T-cell (primary cell): ENCODE results near the gene WIPI1. TPM values are rescaled to one million over a fixed set of nuclear protein-coding genes. Genes with fewer than 3 reads are reported as not detected.

Experiments used
- ATAC-seq, 4 experiments: fragments of 200-7000 bp in 3 of 4; fragments of 150-1000 bp in 1 of 4; cut with Tn5 transposase; replicated peaks in 1 of 4; 1 replicate in 3 of 4; 2 replicates in 1 of 4; pipeline ENCODE4 v1.10.0; 2021; ENCODE audit warnings: moderate library complexity in 3 of 4, mild to moderate bottlenecking in 2 of 4, moderate number of reproducible peaks in 1 of 4
- CTCF ChIA-PET, 2 donors: fragments of 300-600 bp; sonication (Branson Sonifier 250); formaldehyde crosslinking; loops; one replicate each; lab custom pipeline; 2022; ENCODE audit warnings: antibody characterized with exemption in 2 of 2; lab: Charles Lee
- POLR2A ChIA-PET, 2 donors: fragments of 300-600 bp; sonication (Branson Sonifier 250); formaldehyde crosslinking; loops; one replicate each; lab custom pipeline; 2022; ENCODE audit warnings: antibody characterized with exemption in 2 of 2; lab: Charles Lee
- DNase-seq, 35 experiments: peaks; one replicate each; pipeline versions ENCODE4 v3.0.0 to v3.0.0-alpha.2; 2013 to 2023
- H3K27ac ChIP-seq: one replicate; pipeline ENCODE4 v1.5.1; 2013; ENCODE audit warnings: low read length
- H3K27me3 ChIP-seq, 2 experiments: replicated peaks in 1 of 2; 1 replicate in 1 of 2; 2 replicates in 1 of 2; pipeline versions ENCODE4 v1.6.1 to v1.7.0; 2013; ENCODE audit warnings: low read length in 1 of 2, mixed read lengths in 1 of 2; ENCODE audit not compliant: control insufficient read depth in 2 of 2, insufficient read depth in 2 of 2; ENCODE audit errors: extremely low read depth in 1 of 2
- H3K36me3 ChIP-seq, 2 donors: 1 replicate in 1 of 2; 2 replicates in 1 of 2; pipeline versions ENCODE4 v1.6.1 to v1.7.0; 2013; ENCODE audit warnings: low read length in 1 of 2; ENCODE audit not compliant: control insufficient read depth in 2 of 2, insufficient read depth in 1 of 2; ENCODE audit errors: extremely low read depth in 1 of 2
- H3K4me1 ChIP-seq, 2 experiments: 1 replicate in 1 of 2; 2 replicates in 1 of 2; pipeline versions ENCODE4 v1.6.1 to v1.7.0; 2013; ENCODE audit warnings: low read length in 2 of 2, mixed read lengths in 1 of 2; ENCODE audit not compliant: insufficient read depth in 2 of 2, control insufficient read depth in 1 of 2; ENCODE audit errors: extremely low read depth in 1 of 2
- H3K4me3 ChIP-seq, 2 donors: 1 replicate in 1 of 2; 2 replicates in 1 of 2; pipeline versions ENCODE4 v1.5.1 to v1.7.0; 2013; ENCODE audit warnings: mild to moderate bottlenecking in 2 of 2, low read length in 1 of 2, moderate library complexity in 1 of 2; ENCODE audit not compliant: control insufficient read depth in 1 of 2; ENCODE audit errors: extremely low read depth in 1 of 2
- H3K9me3 ChIP-seq: 2 replicates; pipeline ENCODE4 v1.7.0; 2013
- H3K27ac Mint-ChIP-seq, 2 donors: one replicate each; pipeline ENCODE4 v1.8.0; 2020 to 2021; ENCODE audit warnings: mild to moderate bottlenecking in 2 of 2, mixed read lengths in 2 of 2
- H3K27me3 Mint-ChIP-seq, 2 donors: one replicate each; pipeline ENCODE4 v1.8.0; 2021 to 2022; ENCODE audit warnings: mixed read lengths in 2 of 2
- H3K36me3 Mint-ChIP-seq: one replicate; pipeline ENCODE4 v1.8.0; 2021; ENCODE audit warnings: mixed read lengths
- H3K4me1 Mint-ChIP-seq, 3 donors: one replicate each; pipeline ENCODE4 v1.8.0; 2020 to 2022; ENCODE audit warnings: mixed read lengths in 3 of 3, mild to moderate bottlenecking in 1 of 3
- H3K4me3 Mint-ChIP-seq, 3 donors: one replicate each; pipeline ENCODE4 v1.8.0; 2020 to 2022; ENCODE audit warnings: mild to moderate bottlenecking in 3 of 3, mixed read lengths in 3 of 3, moderate library complexity in 3 of 3
- H3K9me3 Mint-ChIP-seq, 3 donors: one replicate each; pipeline ENCODE4 v1.8.0; 2020 to 2022; ENCODE audit warnings: mixed read lengths in 3 of 3
- whole genome bisulfite sequencing: methylation state at CpG from one replicate; pipeline ENCODE4 v1.1.5; 2013; ENCODE audit warnings: missing lambda C conversion rate; ENCODE audit not compliant: insufficient coverage; 5-methylcytosine and 5-hydroxymethylcytosine counted together
- total RNA-seq, 35 experiments: library from RNA in 6 of 35; stranded (reverse) in 6 of 35; fragments of 120-200 nt in 1 of 35; gene quantifications; one replicate each; pipeline versions ENCODE4 v1.2.1 to v1.2.4 and lab custom pipeline; 2013 to 2026

The WIPI1 gene
- total RNA-seq, 5 donors from 2014 or later (not counting 1 experiment from before 2014, with no cell fraction given) = 5.4 to 11.8 (median 9.7) TPM

DNA sequence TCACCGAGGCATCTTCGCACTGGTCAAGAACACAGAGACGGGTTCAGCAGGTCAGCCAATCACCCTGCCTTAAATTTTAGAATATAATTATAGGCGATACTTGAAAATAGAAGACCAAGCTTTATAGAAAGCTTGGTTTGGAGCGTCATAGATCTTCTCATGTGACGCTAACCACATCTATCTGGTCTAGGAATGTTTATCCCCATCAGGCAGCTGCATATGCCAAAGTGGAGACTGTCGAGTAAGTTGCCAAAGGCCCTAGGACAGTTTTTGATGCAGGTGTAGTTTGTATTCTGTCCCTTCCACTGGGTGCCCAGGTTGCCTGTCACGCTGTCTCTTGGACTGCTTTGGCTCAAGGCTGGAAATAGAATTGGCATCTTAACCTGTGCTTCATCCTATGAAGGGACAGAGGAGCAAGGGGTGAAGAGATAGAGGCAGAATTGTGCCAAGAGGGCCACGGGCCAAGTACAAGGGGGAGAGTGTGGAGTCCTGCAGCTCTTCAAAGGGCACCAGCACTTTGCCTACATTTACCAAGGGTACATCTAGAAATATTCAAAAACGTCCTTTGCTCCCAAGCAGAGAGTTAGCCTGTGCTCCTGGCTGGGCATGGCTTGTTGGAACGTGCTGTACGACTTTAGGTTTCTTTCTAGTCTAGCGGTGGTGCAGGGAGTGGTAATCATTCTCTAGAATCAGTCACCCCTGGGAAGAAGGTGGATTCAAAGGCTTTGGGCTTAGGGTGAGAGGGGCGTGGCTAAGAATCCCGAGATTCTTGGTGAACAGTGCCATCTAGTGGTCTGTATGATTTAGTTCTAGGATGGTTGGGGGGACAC is 5.3 kb upstream of the WIPI1 start:
- Mint-ChIP-seq H3K36me3 (no peaks in the 10 kb centered on the region), H3K9me3 (no peaks in the 10 kb centered on the region), H3K4me3 (no peak overlapping the region), H3K4me1 (peaks cover 45 to 58% (median 51%) of the 10 kb centered on the region in 3 donors), H3K27ac (no peak overlapping the region), H3K27me3 (no peaks in the 10 kb centered on the region)
- Histone ChIP-seq H3K4me3 (no peak overlapping the region), H3K9me3 (no peaks in the 10 kb centered on the region), H3K36me3 (no peaks in the 10 kb centered on the region), H3K4me1 (peaks cover 28 to 40% of the 10 kb centered on the region in 2 experiments), H3K27ac (no peak overlapping the region), H3K27me3 (no peaks in the 10 kb centered on the region)
- 28% methylated on average over 5 of the region's 15 CpGs for WGBS
- ChIA-PET POLR2A (interaction anchor here in 1 of 2 donors (0.6 kb wide), 1 partner anchor 215 kb away, joined by 5 read pairs; no protein-coding TSS in a partner anchor), CTCF (interaction anchor here (0.7 to 1.3 kb wide), 5 partner anchors 12 to 290 kb away, joined by 3 to 4 read pairs (median 4); partner anchors contain the start of gene AMZ2 (in 1 of the 2))
- peak; percentile 22 to 92 (median 55) for DNase-seq
- ATAC-seq = peak; percentile 75 to 83 (median 82)

DNA sequence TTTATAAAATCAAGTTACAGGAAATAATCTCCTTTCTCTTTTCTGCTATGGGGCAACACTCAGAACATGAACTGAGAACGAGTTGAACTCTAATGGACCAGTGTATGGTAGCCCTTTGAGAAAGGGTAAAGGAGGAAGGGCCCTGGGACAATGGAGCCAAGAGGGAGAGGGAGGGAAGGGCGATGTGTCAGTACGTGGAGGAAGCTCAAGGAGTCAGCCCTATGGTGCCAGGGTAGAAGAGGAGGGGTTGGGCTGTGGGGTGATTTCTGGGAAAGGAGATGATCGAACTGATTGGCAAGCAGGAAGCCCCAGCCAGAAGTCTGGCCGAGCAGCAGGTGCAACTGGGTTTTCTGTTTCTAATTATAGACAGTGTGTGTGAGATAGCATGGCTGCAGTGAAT is 4.3 kb upstream of the WIPI1 start:
- Mint-ChIP-seq H3K4me3 (peak overlapping the region in 1 of 3 donors; percentile 13), H3K27me3 (no peaks in the 10 kb centered on the region), H3K36me3 (no peaks in the 10 kb centered on the region), H3K9me3 (no peaks in the 10 kb centered on the region), H3K27ac (peak overlapping the region; percentile 41 to 66), H3K4me1 (peaks cover 50 to 63% (median 57%) of the 10 kb centered on the region in 3 donors)
- POLR2A ChIA-PET = no interaction called here
- Histone ChIP-seq H3K36me3 (no peaks in the 10 kb centered on the region), H3K4me1 (peaks cover 30 to 46% of the 10 kb centered on the region in 2 experiments), H3K9me3 (no peaks in the 10 kb centered on the region), H3K27ac (peak overlapping the region; percentile 46), H3K4me3 (no peak overlapping the region), H3K27me3 (no peaks in the 10 kb centered on the region)
- CTCF ChIA-PET = interaction anchor here in 1 of 2 donors (1.2 to 1.4 kb wide), 3 partner anchors 29 to 255 kb away, joined by 3 to 6 read pairs (median 4); partner anchors contain the start of gene AMZ2
- no peak for DNase-seq
- WGBS = 32% methylated on average over 3 of the region's 5 CpGs
- no peak for ATAC-seq

DNA sequence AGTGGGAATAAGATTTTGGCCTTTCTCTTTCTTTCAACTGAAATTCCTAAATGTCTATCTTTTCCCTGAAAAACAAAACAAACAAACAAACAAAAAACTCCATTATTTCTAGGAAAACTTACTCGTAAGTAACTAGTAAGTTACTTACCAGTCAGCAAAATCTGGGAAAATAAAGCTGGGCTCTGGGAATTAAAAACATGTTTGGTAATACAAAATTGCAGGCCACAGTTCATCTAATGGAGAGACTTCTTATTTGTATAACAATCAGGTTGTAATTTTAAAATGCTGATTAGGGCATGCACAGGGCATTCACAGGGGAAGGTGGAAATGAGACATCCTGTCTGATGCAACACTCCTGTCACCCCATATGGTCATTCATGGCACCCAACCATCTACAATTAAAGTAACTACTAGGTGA is 3.8 kb upstream of the WIPI1 start:
- Histone ChIP-seq H3K27ac (peak overlapping the region; percentile 51), H3K4me3 (no peak overlapping the region), H3K36me3 (no peaks in the 10 kb centered on the region), H3K4me1 (peaks cover 31 to 51% of the 10 kb centered on the region in 2 experiments), H3K27me3 (no peaks in the 10 kb centered on the region), H3K9me3 (no peaks in the 10 kb centered on the region)
- no peak for ATAC-seq
- Mint-ChIP-seq H3K27me3 (no peaks in the 10 kb centered on the region), H3K36me3 (no peaks in the 10 kb centered on the region), H3K9me3 (no peaks in the 10 kb centered on the region), H3K27ac (peak overlapping the region; percentile 65 to 76), H3K4me3 (peak overlapping the region in 1 of 3 donors; percentile 43), H3K4me1 (peaks cover 54 to 65% (median 61%) of the 10 kb centered on the region in 3 donors)
- ChIA-PET POLR2A (interaction anchor here in 1 of 2 donors (0.6 to 1.1 kb wide), 4 partner anchors 174 to 280 kb away, joined by 3 to 10 read pairs (median 3); no protein-coding TSS in a partner anchor), CTCF (interaction anchor here (0.5 to 1.6 kb wide), 11 partner anchors 24 to 536 kb away, joined by 3 to 10 read pairs (median 5); no protein-coding TSS in a partner anchor)
- no peak for DNase-seq
- WGBS = no CpG with 5 or more reads among the region's 1 CpG

DNA sequence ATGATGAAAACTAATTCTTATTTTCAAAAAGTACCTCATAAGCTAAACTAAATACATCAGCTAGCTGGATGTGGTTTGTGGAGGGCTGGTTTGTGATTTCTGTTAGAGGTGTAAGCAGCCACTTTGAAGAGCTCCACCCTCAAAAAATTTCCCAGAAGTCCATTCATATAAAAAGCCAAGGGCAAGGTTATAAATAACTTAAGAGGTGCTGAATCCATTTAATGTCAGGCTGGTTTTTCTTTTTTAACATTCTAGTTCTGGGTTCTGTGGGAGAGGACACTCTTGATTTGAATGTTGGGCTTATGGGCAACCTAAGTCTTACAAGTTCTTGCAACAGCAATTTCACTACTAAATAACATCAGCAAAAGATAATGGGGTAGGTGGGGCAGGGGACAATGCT is 3.4 kb upstream of the WIPI1 start:
- H3K36me3 ChIP-seq = no peaks in the 10 kb centered on the region
- no peaks in the 10 kb centered on the region for H3K9me3 Mint-ChIP-seq
- H3K9me3 ChIP-seq = no peaks in the 10 kb centered on the region
- H3K4me3 Mint-ChIP-seq = peak overlapping the region in 1 of 3 donors; percentile 43
- ChIA-PET CTCF (interaction anchor here (0.5 to 1.6 kb wide), 12 partner anchors 9 to 536 kb away, joined by 3 to 10 read pairs (median 6); no protein-coding TSS in a partner anchor), POLR2A (interaction anchor here (0.6 to 1.1 kb wide), 6 partner anchors 173 to 423 kb away, joined by 3 to 10 read pairs (median 3); no protein-coding TSS in a partner anchor)
- H3K27me3 Mint-ChIP-seq = no peaks in the 10 kb centered on the region
- no peak overlapping the region for H3K4me3 ChIP-seq
- DNase-seq (peak in 25 of 35 experiments; percentile 19 to 78 (median 39)), ATAC-seq (no peak)
- H3K36me3 Mint-ChIP-seq = no peaks in the 10 kb centered on the region
- H3K27me3 ChIP-seq = no peaks in the 10 kb centered on the region
- peak overlapping the region; percentile 56 for H3K27ac ChIP-seq
- H3K4me1 Mint-ChIP-seq = peaks cover 58 to 64% (median 63%) of the 10 kb centered on the region in 3 donors
- peaks cover 31 to 52% of the 10 kb centered on the region in 2 experiments for H3K4me1 ChIP-seq
- peak overlapping the region; percentile 65 to 76 for H3K27ac Mint-ChIP-seq

DNA sequence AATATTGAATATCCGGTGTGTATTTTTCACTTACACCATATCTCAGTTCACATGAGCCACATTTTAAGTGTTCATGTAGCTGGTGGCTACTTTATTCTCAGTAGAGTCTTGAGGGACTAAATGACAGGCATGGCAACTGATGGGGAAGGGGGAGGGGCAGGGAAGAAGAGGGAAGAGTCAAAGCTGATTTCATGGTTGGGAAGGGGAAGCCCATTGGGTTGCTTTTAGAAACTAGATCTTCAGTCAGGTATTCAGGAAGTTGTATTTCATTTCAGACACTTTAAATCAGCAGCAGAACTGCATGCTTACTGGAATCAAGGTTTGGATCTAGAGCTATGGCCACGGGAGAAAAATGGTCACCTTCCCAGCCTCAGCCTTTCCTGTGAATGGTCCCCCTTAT is 2.9 kb upstream of the WIPI1 start:
- H3K4me1 ChIP-seq = peaks cover 31 to 52% of the 10 kb centered on the region in 2 experiments
- H3K36me3 Mint-ChIP-seq = no peaks in the 10 kb centered on the region
- CTCF ChIA-PET = interaction anchor here (0.6 to 2.9 kb wide), 12 partner anchors 9 to 403 kb away, joined by 3 to 22 read pairs (median 6); no protein-coding TSS in a partner anchor
- H3K9me3 Mint-ChIP-seq = no peaks in the 10 kb centered on the region
- H3K9me3 ChIP-seq = no peaks in the 10 kb centered on the region
- no peak overlapping the region for H3K4me3 ChIP-seq
- H3K27me3 Mint-ChIP-seq = no peaks in the 10 kb centered on the region
- no peaks in the 10 kb centered on the region for H3K36me3 ChIP-seq
- no peaks in the 10 kb centered on the region for H3K27me3 ChIP-seq
- ATAC-seq (no peak), DNase-seq (no peak)
- no CpG with 5 or more reads among the region's 2 CpGs for WGBS
- peak overlapping the region; percentile 65 to 76 for H3K27ac Mint-ChIP-seq
- peaks cover 59 to 64% (median 63%) of the 10 kb centered on the region in 3 donors for H3K4me1 Mint-ChIP-seq
- POLR2A ChIA-PET = interaction anchor here (0.6 to 1.1 kb wide), 5 partner anchors 173 to 423 kb away, joined by 3 read pairs; no protein-coding TSS in a partner anchor
- peak overlapping the region in 1 of 3 donors; percentile 43 for H3K4me3 Mint-ChIP-seq
- peak overlapping the region; percentile 56 for H3K27ac ChIP-seq
